Right forelimb (tissue), 1 donor: ENCODE measurements around the gene MYL5.
A peak's percentile ranks its signal among the peaks of the same experiment; 100 is the strongest.
"Not testable (repeated sequence)": the region's sequence is repeated elsewhere in the genome, so short reads cannot be mapped to it uniquely, and the experiment has no call there.

Experiments used
- DNase-seq: peaks from one replicate; pipeline ENCODE4 v3.0.0-alpha.2; 2018

The MYL5 gene

GRCh38 chr4:657834-658667, 16.3 kb upstream of the MYL5 start:
- peak; percentile 50 for DNase-seq

- DNase-seq, result peak; percentile 42
Measured at GRCh38 chr4:658681-659667, 15.4 kb upstream of the MYL5 start.

- DNase-seq, result peak; percentile 28
Measured at GRCh38 chr4:659851-660250, 14.5 kb upstream of the MYL5 start.

- DNase-seq, result peak; percentile 31
Measured at GRCh38 chr4:660401-660800, 13.9 kb upstream of the MYL5 start.

DNA sequence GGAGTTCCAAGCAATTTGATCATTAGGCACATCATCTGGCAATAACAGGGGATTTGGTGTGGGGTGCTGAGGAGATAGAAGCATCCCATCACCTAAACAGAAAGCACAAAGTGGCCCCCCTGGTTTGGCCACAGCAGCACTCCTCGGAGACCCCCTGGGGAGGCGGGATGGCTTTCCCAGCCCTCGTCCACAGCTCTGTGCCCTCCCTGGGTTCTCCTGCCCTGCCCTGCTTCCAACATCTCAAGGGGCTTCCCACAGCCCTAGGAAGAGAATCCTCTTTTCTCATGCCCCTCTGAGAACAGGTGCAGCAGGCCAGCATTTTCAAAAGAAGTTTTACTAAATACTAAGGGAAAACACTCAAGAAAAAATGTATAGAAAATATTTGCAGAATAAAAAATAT, 13.1 kb upstream of the MYL5 start:
- DNase-seq, result peak; percentile 10

GRCh38 chr4:661881-662761, 12.2 kb upstream of the MYL5 start:
- DNase-seq, result peak; percentile 23

GRCh38 chr4:663046-663437, 11.3 kb upstream of the MYL5 start:
- peak; percentile 41 for DNase-seq

GRCh38 chr4:663438-664428, 10.6 kb upstream of the MYL5 start:
- peak; percentile 73 for DNase-seq

- DNase-seq, result peak; percentile 29
Measured at GRCh38 chr4:664713-665231, 9.6 kb upstream of the MYL5 start.

DNA sequence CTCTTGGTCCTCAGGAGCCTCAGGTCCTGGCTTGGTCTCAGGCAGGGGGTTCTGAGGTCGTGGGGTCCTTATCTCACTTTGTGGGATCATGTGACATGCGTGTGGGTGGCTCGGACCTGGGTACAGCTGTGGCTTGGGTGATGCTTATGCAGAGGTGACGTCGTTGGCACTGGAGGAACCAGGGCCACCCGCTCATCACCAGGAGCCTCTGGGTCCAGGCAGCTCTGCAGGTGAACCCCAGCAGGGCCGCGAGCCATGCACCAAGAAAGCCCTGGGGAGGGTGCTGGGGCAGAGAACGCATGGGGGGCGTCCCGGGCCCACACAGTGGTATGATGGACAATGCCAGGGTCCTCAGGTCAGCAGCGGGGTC, 9.0 kb upstream of the MYL5 start:
- peak; percentile 40 for DNase-seq

DNA sequence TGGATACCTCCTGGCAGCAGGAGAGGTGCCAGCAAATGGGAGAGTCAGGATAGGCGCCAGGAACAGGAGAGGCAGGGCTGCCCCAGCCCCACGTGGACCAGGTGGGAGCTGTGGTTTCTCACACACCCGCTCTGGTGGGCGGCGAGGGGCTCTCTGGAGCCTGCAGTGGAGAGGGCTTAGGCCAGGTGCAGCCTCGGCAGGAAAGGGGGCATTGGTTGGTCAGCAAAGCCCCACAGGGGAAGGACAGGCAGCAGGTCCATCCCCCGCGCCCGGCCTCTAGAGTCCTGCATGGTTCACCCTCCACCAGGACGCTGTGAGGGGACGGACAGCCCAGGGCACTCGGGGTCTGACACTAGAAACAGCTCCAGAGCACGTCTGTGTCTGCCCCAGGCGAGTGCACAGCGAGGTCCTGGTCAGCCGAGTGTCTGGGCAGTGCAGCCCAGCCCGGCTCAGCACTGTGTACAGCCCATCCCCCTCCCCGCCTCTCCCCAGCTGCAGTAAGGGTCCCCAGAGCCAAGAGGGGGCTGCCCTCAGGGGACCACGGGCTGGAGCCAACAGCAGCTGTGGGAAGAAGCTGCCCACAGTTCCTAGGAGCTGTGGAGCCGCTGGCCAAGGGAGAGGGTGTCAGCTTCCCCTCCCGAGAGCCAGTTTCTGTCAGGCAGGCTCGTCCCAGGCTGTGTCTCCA, 8.4 kb upstream of the MYL5 start:
- DNase-seq, result peak; percentile 38

DNA sequence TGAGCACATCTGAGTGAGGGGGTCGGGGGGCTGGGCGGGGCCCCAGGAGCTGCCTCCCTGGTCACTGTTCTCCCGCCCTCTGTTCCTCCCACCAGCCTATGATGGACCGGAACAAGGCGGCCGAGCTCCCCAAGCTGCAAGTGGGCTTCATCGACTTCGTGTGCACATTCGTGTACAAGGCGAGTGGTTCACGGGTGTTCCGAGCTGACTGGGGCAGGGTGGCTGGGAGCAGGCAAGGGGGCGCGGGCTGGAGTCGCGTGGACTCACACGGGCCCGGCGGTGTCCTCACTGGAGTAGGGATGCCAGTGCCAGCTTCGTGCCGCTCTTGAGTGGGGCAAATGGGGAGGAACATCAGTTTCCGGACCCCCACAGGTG, 7.9 kb upstream of the MYL5 start:
- no peak for DNase-seq

- DNase-seq, result peak; percentile 45
Measured at GRCh38 chr4:666822-667544, 7.4 kb upstream of the MYL5 start.

- DNase-seq, result peak; percentile 39
Measured at GRCh38 chr4:667545-667925, 6.8 kb upstream of the MYL5 start.

DNA sequence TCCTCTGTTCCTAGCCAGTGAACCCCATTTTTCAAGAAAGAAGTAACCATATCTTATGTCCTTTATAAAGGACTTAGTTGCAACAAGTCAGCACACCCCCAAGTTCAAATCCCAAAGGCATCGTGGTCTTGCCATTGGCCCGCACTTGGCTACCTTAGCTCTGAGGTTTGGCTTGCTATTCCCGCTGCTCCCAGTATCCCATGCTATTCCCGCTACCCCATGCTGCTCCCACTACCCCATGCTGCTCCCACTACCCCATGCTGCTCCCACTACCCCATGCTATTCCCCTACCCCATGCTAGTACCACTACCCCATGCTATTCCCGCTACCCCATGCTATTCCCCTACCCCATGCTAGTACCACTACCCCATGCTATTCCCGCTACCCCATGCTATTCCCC, 6.1 kb upstream of the MYL5 start:
- not testable (repeated sequence) for DNase-seq

DNA sequence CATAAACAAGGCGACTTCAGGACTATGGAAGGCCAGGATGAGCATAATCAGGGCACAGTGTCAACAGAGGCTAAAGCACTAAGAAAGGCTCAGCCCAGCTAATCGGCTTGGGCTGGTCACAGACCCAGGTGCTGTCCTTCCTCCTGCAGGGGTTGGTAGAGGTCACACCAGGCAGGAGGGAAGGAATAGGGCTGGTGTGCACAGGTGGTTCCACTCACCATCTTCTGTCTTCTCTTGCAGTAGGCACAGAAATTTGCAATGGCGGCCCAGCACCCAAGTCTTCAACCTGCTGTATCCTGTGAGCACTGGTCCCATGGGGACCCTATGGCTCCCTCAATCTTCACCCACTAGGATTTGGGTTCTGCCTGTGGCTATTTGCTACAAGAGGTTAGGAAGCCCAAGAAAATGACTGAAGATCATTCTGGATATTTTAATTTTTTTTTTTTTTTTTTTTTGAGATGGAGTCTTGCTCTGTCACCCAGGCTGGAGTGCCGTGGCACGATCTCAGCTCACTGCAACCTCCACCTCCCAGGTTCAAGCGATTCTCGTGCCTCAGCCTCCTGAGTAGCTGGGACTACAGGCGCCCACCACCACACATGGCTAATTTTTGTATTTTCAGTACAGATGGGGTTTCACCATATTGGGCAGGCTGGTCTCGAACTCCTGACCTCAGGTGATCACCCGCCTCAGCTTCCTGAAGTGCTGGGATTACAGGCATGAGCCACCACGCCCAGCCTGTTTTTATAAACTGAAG, 4.4 kb upstream of the MYL5 start:
- DNase-seq, result not testable (repeated sequence)

DNA sequence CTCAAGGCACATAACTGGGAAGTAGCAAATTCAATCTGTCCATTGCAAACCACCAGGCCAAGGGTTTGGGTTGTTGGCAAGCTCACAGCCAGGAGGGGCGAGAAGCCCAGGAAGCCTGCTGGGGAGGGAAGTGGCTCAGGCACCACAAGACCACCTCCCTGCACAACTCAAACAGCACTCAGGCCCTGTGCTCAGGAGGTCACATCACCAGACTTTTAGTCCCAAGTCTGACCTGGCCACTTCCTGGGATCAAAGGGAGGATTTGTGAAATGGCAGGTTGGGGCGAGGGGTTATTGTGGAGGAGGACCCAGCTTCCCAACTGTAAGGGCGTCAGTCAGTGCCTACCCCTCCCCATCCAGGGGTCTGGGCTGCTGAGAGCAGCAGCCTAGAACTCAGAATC, 2.6 kb upstream of the MYL5 start:
- no peak for DNase-seq

- DNase-seq, result no peak
Measured at GRCh38 chr4:673349-674091, 822 bp upstream of the MYL5 start.
